Activated CD4-positive, alpha-beta T cell treated with anti-CD3 and anti-CD28 coated beads for 24 hours (primary cell): ENCODE results near the gene GNPDA1.
A peak's percentile ranks its signal among the peaks of the same experiment; 100 is the strongest.
"Not testable (repeated sequence)": the region's sequence is repeated elsewhere in the genome, so short reads cannot be mapped to it uniquely, and the experiment has no call there.

ENCODE experiments used
- DNase-seq, 2 donors: peaks; one replicate each; pipeline ENCODE4 v3.0.0-alpha.2; 2020; ENCODE audit warnings: low read depth in 2 of 2

The GNPDA1 gene

DNA sequence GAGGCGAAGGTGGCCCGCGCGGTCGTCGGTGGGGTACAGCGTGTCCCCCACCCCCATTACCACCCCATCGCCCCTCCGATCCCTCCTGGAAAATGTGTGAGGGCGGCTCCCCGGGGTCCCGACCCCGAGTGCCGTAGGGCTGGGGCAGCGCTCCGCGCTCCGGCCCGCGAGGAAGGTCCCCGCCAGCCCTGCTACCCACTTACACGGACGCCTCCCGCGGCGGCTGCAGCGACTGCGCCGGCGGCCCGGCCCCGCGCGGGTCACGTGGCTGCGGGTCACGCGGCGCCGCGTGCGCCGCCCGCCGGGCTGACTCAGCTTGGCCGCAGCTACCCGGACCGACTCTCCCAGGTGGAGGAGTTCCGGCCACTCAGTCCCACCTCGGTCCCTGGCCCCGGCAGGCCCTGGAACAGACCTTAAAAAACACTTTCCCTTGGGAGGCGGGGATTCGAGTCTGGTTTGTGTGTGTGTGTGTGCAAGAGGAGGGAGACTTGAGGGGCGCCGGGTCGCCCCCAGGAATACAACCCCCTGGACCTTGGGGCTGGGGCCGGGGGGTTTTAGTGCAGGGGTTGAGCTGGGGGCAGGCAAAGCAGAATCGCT lies at the start of gene GNPDA1:
Gene GNPDA1 (minus strand): TSS at position 236 of the 597 bp plus-strand sequence. CDS start 992 bp downstream, outside the sequence.
- peak; percentile 35 to 43 for DNase-seq

DNA sequence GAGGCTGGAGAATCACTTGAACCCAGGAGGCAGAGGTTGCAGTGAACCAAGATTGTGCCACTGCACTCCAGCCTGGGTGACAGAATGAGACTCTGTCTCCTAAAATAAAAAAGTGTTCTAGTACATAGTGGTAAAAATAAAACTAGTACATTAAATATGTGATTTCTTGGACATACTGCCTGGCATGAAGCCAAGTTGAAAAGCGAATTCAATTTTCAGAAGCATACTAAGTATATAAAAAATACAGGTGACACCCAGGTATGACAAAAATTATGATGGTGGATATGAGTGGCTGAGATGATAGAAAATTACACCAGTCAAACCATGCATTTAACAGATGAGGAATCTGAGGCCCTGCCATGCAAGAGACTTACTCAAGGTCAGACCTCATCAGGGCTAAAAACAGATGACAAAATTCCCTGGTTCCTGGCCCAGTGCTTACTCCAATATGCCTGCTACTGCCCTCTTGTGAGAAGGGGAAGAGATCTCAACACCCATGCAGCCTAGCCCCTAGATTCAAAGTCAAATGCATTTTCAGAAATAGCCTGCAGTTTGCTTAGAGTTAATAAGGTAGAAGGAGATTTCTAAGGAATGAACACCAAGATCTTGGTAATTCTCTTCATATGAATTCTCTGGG lies 46.6 kb upstream of the GNPDA1 start:
- DNase-seq, result no peak

DNA sequence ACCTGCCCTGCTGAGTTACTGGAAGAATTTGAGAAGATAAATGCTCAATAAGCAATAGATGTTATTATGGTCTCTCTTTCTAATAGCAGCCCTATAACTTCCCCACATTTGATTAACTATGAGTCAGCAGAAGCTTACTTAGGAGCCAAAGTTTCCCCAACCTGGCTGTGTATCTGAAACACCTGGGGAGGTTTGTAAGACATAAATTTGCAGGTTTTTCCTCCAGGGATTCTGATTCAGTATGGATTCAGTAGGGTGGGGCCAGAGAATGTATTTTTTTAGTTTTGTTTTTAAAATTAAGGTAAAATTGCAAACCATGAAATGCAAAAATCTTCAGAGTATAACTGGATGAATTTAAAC lies 44.9 kb upstream of the GNPDA1 start:
- DNase-seq, result no peak

DNA sequence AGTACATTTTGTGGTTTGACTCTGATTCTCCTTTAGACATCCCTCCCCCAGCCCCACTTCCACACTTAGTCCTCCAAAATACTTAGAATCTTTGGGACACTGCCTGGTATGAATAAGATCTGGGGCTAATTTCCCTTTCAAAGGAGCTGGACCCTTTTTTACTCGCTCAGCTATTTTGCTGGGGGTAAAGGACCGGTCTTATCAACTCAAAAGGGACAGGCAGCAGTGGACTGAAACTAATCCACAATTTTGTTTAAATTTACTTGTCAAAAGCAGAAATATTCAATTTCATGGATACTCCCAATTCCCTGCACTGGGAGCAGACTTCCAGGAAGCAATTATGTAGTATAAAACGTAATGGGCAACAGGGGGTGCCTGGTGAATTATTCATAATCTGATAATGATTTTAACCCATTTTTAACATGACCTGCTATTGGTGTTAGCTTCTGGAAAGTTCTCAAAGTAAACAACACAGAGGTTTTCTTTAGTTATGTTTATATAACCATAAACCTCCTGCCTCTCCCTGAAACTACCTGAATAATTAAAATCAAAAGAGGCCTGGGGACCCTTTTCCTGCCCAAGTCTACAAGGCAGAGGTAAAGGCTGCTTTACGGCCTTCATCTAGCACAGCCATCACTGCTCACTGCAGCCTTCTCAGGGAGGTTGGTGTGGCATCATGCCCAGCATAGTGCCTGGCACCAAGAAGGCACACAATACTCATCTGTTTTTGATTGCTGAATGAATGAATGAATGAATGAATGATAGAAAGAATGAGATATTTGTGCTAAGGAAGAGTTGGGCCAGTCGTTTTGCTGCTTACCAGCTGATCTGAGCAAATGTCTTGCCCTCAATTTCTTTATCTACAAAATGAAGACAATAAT lies 44.2 kb upstream of the GNPDA1 start:
- DNase-seq, result no peak

DNA sequence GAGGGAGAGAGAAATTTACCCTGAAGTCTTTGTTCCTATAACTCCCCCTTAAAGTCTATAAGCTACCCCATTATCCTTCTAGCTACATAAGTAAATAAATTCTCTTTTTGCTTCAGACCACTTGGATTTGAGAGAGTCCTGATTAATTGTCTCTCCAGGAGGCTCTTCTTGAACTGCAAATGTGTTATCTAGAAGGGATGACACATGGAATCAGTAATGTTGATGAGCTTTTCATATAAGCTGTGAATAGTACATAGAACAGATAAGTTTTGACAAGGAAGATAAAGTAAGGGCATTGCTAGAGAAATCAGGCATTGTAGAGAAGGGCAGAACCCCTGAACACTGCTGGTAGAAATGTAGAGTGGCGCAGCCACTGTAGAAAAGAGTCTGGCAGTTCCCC lies 42.5 kb upstream of the GNPDA1 start:
- DNase-seq, result no peak

DNA sequence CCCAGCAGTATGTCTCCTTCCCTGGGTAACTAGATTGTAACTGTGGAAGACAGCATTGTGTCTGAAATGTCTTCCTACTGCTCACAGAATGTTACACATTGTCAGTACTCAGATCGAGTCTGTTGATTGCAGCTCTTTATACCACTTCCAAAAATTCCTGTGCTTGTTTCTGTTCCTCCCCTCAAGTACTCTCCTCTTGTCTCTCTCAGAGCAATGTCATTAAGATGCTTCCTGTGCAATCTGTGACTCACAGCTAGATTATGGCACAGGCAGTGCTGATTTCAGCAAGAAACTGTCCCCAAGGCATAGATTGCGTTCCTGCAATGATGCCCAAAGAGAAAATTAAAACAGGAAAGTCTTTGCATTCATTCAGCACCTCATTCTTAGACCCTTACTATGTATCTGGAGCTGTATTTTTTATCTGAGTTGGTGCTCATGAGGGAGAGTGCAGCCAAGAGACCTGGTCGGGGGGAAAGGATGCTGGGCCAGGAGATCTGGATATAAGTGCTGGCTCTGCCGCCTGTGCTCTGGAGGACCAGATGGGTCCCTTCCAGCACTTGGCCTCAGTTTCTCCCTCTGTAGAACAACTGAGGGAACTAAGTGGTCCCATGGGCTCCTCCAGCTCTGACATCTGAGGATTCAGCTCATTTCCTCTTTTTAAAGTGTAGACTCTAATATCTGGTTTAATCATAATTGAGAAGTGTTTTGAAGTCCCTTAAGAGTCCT lies 40.8 kb upstream of the GNPDA1 start:
- no peak for DNase-seq

DNA sequence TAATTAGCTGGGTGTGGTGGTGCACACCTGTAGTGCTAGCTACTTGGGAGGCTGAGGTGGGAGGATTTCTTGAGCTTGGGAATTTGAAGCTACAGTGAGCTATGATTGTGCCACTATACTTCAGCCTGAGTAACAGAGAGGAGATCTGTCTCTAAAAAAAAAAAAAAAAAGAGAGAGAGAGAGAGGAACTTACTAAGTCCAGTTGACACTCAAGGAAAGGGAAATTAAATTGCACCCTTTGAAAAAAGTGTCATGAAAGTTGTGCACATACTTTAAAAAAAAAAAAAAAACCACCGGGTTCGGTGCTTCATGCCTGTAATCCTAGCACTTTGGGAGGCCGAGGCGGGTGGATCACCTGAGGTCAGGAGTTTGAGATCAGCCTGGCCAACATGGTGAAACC lies 39.2 kb upstream of the GNPDA1 start:
- DNase-seq, result not testable (repeated sequence)

DNA sequence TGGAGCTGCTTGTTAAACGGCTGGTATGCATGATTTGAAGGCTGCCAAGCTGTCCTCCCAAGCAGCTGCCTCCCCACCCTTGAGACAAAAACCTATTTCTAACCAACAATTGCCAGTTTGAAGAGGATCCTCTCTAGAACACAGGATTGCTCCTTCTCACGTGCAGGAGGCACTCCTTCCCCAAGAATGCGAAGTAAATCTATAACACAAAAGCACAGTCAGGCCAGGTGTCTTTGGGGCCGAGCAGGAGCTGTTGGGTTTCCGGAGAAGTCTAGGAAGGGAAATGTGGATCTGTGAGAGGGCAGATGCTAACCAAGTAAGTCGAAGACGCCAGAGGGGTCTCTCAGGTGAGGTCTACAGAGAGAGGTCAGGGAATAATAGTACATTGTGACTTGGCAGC lies 35.4 kb upstream of the GNPDA1 start:
- no peak for DNase-seq

DNA sequence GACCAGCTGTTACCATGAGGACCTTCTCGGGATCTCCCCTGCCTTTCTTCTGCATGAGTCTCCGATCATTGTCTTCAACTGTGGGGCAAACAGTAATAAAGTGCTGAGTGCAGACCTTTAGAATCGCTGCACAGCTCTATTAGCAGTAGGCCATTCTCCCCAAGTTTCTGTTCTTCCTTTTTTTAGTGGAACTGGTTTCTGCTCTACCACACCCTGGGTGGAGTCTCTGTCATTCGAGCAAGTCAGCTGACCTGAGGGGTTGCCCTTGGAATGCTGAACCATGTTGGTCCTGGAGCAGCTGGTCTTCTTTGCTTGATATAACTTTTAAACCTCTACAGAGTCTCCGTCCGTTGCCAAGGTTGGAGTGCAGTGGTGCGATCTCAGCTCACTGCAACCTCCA lies 33.4 kb upstream of the GNPDA1 start:
- DNase-seq, result no peak

DNA sequence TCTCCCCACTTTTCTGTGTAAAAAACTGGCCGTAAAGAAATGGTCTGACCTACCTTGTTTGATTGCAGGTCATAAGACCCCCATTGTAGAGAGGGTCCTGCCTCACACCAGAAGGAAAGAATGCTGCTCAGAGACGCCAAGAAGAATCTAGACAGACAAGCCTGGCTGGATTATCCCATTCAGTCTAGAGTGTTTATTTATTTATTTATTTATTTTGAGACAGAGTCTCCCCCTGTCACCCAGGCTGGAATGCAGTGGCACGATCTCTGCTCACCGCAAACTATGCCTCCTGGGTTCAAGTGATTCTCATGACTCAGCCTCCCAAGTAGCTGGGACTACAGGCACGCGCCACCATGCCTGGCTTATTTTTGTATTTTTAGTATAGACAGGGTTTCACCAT lies 28.1 kb upstream of the GNPDA1 start:
- not testable (repeated sequence) for DNase-seq

DNA sequence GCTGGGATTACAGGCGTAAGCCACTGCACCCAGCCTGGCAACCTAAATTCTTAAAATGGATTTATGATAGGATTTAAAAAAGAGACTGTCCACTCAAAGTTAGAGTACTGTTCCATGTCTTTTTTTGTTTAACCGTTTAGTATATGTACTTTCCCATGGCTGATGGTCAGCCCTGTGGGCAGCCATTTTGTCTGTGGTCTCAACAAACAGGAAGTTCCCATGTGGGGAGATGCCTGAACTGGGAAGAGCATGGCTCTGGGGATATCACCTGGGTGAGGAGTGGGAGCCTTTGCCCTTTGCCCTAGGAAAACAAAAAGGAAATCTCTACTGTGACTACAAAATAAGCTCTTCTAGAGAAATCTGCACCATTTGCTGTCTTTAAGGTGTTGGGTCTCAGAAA lies 27.5 kb upstream of the GNPDA1 start:
- no peak for DNase-seq

DNA sequence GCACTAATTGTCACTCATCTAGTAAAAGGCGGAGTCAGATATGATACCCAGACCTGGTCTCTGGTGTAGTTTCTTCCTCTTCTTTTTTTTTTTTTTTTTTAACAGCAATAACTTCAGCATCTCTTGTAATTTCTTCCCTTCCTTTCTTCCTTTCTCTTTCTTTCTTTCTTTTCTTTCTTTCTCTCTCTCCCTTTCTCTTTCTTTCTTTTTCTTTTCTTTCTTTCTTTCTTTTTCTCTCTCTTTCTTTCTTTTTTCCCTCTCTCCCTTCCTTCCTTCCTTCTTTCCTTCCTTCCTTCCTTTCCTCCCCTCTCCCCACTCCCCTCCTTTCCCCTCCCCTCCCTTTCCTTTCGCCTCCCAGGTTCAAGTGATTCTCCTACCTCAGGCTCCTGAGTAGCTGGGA lies 25.9 kb upstream of the GNPDA1 start:
- DNase-seq, result no peak

DNA sequence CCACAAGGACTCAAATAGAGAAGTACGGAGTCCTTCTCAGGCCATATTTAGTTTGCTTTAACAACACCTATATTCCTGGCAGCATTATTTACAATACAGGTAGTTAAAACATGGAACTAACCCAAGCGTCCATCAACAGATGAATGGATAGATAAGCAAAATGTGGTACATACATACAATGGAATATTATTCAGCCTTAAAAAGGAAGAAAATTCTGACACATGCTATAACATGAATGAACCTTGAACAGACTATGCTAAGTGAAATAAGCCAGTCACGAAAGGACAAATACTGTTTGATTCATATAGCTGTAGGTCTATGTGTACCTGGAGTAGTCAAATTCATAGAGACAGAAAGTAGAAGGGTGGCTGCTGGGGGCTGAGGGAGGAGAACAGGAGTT lies 24.8 kb upstream of the GNPDA1 start:
- DNase-seq, result not testable (repeated sequence)

DNA sequence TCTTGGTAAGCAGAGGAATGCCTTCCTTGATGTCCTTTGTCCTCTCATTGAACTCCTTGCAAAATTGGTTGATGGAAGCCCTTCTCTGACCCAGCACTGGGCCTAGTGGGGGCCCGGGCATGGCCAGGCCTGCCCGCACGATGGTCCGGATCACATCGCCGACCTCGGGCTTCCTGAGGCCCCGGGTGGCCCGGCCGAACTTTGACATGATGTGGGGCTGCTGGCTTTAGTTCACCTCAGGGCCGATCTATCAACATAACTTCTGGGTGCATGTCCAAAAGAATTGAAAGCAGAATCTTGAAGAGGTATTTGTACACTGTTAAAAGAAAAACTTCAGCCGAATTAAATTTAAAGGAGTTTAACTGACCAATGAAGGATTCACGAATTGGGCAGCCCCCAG lies 24.1 kb upstream of the GNPDA1 start:
- no peak for DNase-seq

DNA sequence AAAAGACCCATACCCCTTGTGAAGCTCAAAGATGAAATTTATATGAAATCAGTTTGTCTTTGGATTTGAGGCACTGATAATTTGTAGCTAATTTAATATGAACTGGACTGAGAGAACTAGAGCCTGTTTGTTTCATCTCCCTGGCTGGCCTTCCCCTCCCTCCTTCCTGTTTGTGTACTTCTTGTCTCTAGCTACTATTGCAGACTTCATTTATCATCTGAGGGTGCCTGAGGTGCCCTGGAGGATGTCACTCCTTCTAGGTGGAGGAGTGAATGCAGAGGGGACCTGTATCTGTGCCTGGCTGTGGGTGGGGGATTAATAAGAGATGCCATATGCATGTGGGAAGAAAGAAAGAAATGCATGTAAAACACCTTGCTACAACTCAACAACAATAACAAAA lies 22.2 kb upstream of the GNPDA1 start:
- no peak for DNase-seq

DNA sequence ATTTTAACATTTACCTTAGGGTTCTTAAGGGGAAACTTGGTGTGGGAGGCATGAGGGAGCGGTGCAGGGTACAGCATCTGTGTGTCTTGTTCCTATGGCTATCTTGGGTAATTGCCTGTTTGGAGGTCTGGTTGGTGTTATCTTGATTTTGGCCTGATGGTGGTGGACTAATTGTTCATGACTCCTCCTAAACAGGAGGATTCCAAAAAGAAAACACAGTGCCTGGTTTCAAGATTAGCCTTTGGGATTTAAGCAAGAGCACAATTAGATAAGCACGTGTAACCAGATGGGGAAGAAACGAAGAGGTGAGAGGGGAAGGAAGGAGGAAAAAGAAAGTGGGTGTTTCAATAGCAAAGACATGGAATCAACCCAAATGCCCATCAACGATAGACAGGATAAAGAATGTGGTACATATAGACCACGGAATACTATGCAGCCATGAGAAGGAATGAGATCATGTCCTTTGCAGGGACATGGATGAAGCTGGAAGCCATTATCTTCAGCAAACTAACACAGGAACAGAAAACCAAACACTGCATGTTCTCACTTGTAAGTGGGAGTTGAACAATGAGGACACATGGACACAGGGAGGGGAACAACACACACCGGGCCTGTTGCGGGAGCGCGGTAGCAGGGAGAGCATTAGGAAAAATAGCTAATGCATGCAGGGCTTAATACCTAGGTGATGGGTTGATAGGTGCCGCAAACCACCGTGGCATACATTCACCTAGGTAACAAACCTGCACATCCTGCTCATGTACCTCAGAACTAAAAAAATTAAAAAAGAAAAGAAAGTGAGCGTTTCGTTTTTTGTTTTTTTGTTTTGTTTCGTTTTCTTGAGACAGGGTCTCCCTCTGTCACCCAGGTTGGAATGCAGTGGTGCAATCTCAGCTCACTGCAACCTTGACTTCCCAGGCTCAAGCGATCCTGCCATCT lies 21.1 kb upstream of the GNPDA1 start:
- DNase-seq, result not testable (repeated sequence)

DNA sequence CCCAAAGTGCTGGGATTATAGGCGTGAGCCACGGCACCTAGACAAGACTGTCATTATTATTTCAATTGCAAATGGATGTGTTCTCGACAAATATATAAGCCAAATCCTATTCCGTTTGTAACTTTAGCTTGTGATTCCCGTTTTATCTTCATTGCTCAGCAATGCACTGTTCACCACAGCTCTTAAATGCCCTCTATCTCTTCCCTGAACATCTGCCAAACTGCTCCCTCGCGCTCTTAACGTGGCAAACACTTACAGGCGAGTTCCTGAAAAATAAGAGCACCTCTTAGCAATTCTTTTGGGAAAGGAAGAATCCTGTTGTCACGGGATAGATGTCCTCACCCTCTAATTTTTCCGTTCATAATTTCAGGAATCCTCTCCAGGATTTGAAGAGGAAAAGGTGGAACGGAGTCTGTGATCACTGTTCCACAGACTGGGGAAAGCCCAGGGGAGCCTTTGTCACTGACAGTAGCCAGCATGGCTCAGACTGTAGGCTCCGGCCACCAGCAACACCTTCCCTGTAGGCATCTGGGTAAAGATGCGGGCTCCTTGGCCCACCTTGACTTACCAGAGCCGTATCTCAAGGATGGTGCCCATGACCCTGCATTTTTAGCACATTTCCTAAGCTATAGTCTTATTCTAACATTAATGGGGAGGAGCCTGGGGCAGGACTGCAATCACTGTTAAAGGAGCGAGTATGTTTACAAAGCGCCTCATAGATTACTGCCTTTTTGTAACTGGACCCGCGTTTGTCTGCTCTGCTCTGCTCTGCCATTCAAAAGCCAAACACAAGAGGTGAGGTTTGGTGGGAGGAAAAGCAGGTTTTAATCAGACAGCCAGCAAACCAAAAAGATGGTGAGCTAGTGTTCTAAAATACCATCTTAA lies 20.2 kb upstream of the GNPDA1 start:
- DNase-seq, result no peak

DNA sequence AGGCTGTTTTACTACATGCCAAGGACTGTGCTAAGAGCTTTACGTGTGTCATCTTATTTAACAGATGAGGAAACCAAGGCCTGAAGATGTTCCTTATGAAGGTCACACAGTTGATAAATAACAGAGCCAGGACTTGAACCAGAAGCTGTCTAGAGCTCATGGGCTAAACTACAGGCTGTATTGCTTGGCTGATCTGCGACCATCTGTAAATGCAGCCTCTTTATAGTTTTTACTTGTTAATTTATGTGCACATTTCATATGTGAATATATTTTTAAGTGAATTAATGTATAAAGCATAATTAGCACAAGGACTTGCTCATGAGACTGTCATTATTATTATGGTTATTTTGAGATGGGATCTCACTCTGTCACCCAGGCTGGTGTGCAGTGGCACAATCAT lies 19.3 kb upstream of the GNPDA1 start:
- DNase-seq, result no peak

DNA sequence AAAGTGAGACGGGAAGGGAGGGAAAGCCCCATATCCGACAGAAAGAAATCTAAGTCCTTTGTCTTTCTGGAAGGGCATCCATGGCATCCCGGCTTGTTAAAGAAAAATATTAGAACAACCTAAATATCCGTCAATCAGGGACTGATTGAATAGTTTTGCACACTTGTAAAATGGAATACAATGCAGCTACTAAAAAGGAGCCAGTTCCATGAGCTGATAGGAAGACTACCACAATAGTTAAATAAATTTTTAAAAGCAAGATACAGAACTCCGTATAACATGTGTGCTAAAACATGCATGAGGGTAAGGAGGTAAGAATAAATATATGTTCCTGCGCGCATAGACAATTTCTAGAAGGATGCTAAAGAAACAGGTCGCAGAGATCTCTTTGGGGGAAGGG lies 12.8 kb upstream of the GNPDA1 start:
- no peak for DNase-seq

DNA sequence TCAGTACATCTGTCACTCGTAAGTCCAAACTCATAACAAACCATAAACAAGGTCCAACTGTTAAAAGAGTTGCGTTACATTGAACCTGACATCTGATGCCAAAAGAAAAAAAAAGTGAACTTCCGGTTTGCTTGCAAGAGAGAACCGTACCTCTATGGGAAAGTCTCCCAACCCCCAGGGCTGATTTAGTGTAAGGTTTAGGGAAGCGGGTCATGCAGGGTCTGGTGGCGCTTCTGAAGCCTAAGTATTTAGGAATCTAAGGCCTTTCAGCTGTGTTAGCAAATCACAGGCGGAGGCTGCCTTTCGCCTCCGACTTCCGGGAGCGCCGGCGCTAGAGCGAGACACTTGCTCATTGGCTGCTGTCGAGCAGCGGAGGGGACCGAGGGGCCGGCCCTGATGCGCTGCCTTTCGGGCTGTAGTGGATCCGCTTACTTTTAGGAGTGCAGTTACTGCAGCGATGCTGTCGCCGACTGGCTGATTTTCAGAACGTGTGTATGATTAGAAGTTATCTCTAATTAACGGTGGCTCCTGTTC lies 12.0 kb upstream of the GNPDA1 start:
- DNase-seq, result peak; percentile 68 to 75
